Retinal pigment epithelial cell (primary cell): ENCODE results near the gene FAM181B.
A peak's percentile ranks its signal among the peaks of the same experiment; 100 is the strongest.

Source experiments
- DNase-seq: peaks from one replicate; pipeline ENCODE4 v3.0.0-alpha.2; 2010; ENCODE audit warnings: low read depth
- H3K4me3 ChIP-seq: 2 replicates; pipeline ENCODE4 v1.5.1; 2011; ENCODE audit warnings: mild to moderate bottlenecking, low read length, control low read depth, moderate library complexity
- CTCF ChIP-seq: conservative IDR thresholded peaks from 2 replicates; pipeline ENCODE4 v1.5.1; 2011; ENCODE audit warnings: low read depth, low read length, control low read depth, inconsistent platforms

Gene FAM181B

GRCh38 chr11:82733444-82734119, at the start of gene FAM181B:
Gene FAM181B (minus strand): TSS chr11:82733864. CDS start chr11:82733729, 135 bp downstream.
- H3K4me3 ChIP-seq = peak within 1 kb of the TSS; percentile 52
- DNase-seq = no peak
- TF ChIP-seq CTCF = peak; percentile 7

- no peak for TF ChIP-seq CTCF
- no peak overlapping the region for H3K4me3 ChIP-seq
- DNase-seq = no peak
Observed at GRCh38 chr11:82782825-82783374, 49.2 kb upstream of the FAM181B start.

GRCh38 chr11:82778776-82779175, 45.1 kb upstream of the FAM181B start:
- H3K4me3 ChIP-seq = no peak overlapping the region
- no peak for TF ChIP-seq CTCF
- no peak for DNase-seq

- H3K4me3 ChIP-seq = no peak overlapping the region
- no peak for TF ChIP-seq CTCF
- DNase-seq = no peak
Observed at GRCh38 chr11:82776377-82776776, 42.7 kb upstream of the FAM181B start.

- DNase-seq = no peak
- peak; percentile 55 for TF ChIP-seq CTCF
- H3K4me3 ChIP-seq = no peak overlapping the region
Observed at GRCh38 chr11:82775736-82776346, 42.2 kb upstream of the FAM181B start.

- DNase-seq = no peak
- H3K4me3 ChIP-seq = no peak overlapping the region
- no peak for TF ChIP-seq CTCF
Observed at GRCh38 chr11:82775218-82775617, 41.6 kb upstream of the FAM181B start.

GRCh38 chr11:82771781-82772180, 38.1 kb upstream of the FAM181B start:
- H3K4me3 ChIP-seq = no peak overlapping the region
- TF ChIP-seq CTCF = no peak
- DNase-seq = no peak
